NCI-H2081 (cell line): ENCODE results near the gene OPA1.

ENCODE experiments used
- DNase-seq, 2 experiments: peaks; one replicate each; lab custom pipeline; 2025; lab: John Stamatoyannopoulos, UW

OPA1 gene, protein sequence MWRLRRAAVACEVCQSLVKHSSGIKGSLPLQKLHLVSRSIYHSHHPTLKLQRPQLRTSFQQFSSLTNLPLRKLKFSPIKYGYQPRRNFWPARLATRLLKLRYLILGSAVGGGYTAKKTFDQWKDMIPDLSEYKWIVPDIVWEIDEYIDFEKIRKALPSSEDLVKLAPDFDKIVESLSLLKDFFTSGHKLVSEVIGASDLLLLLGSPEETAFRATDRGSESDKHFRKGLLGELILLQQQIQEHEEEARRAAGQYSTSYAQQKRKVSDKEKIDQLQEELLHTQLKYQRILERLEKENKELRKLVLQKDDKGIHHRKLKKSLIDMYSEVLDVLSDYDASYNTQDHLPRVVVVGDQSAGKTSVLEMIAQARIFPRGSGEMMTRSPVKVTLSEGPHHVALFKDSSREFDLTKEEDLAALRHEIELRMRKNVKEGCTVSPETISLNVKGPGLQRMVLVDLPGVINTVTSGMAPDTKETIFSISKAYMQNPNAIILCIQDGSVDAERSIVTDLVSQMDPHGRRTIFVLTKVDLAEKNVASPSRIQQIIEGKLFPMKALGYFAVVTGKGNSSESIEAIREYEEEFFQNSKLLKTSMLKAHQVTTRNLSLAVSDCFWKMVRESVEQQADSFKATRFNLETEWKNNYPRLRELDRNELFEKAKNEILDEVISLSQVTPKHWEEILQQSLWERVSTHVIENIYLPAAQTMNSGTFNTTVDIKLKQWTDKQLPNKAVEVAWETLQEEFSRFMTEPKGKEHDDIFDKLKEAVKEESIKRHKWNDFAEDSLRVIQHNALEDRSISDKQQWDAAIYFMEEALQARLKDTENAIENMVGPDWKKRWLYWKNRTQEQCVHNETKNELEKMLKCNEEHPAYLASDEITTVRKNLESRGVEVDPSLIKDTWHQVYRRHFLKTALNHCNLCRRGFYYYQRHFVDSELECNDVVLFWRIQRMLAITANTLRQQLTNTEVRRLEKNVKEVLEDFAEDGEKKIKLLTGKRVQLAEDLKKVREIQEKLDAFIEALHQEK

DNA sequence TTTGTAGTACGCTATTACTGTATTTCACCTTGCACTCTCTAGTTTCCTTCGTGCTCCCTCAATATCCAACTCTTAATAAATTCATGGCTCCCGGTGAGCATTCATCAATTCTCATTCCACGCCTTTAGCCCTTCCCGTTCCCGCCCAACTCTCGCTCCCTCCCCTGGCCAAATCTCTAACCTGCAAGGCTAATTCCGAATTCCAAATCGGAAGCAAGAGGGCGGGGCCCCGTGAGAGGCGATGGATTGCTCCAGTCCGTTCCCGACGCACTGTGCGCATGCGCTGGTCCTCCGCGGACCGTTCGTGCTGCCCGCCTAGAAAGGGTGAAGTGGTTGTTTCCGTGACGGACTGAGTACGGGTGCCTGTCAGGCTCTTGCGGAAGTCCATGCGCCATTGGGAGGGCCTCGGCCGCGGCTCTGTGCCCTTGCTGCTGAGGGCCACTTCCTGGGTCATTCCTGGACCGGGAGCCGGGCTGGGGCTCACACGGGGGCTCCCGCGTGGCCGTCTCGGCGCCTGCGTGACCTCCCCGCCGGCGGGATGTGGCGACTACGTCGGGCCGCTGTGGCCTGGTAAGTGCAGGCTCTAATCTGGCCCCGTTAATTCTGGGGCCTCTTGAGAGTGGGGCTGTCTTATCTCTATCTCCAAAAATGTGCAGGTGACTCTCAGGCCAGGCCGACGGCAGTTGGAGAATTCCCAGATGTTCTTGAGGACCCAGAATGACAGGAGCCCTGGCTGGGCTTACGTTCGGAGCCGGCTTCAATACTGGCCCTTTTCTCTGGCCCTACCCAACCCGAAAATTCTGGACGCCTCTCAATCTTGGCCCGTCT lies at the start of gene OPA1:
Gene OPA1, plus strand, starts transcription at position 368 of the 827 bp plus-strand sequence. Its CDS starts 170 bp downstream, at position 538.
- DNase-seq = peak; percentile 100

GRCh38 chr3:193544289-193544688 lies 48.7 kb upstream of the OPA1 start:
- DNase-seq = no peak

- DNase-seq = no peak
Measured at GRCh38 chr3:193545304-193545703, 47.7 kb upstream of the OPA1 start.

- DNase-seq = no peak
Measured at GRCh38 chr3:193546129-193546528, 46.9 kb upstream of the OPA1 start.

DNA sequence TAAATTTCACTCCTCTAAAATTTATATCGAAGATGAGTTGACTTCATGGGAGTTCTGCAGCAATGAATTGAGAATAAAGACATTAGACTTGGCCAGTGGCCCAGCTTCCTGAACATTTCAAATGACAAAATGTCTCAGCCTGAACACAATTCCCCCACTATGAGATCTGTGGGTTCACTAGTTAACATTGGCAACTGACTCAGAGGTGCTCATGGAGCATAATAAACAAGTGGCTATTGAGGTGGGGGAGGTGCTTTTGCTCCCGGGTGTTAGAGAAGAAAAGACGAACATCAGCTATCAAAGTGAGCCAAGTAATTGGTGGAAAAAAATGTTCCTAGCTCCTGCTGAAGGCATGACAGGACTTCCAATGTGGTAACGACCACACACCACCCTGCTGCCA lies 44.6 kb upstream of the OPA1 start:
- DNase-seq = no peak

- DNase-seq = peak in 1 of 2 experiments; percentile 34
Measured at GRCh38 chr3:193552923-193553322, 40.1 kb upstream of the OPA1 start.

DNA sequence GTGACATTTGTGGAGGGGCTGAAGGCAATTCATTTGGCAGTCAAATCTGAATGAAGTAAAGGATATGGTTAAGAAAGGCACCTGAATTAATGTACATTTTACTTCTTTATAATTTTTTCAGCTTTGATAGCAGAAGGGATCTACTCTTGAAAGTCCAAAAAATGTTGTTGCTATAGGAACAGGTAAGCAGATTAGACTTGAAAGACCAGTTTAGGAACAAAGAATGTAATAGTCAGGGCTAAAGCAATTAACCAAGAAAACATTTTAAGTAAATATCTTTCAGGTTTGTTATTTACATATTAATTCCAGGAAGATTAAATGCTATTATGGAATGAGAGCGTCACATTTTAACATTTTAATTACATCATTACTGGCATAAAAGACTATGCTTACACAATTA lies 39.4 kb upstream of the OPA1 start:
- peak in 1 of 2 experiments; percentile 24 for DNase-seq

- no peak for DNase-seq
Measured at GRCh38 chr3:193554811-193555210, 38.2 kb upstream of the OPA1 start, which contains the start of gene ATP13A4. Gene ATP13A4 (minus strand): TSS chr3:193554895. CDS start chr3:193554799, 96 bp downstream.

- DNase-seq = peak; percentile 41 to 83
Measured at GRCh38 chr3:193556841-193557240, 36.2 kb upstream of the OPA1 start.

DNA sequence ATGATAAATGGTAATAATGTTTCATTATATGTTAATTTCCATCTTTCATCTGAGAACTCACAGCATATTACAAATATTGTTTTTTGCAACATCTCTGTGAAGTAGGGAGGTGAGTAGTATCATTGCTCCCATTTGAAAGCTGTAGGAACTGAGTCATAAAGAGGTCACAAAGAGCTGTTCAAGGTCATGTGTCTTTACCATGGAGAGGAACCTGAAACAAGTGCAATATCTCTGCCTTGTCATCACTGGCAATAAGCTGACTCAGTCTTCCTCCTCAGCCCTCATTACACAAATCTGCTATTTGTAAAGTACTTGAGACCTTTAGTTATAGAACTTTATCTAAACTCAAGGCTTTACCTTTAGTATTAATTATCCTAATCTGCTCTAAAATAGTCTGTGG lies 33.9 kb upstream of the OPA1 start:
- no peak for DNase-seq

GRCh38 chr3:193560091-193560490 lies 32.9 kb upstream of the OPA1 start:
- DNase-seq = no peak

DNA sequence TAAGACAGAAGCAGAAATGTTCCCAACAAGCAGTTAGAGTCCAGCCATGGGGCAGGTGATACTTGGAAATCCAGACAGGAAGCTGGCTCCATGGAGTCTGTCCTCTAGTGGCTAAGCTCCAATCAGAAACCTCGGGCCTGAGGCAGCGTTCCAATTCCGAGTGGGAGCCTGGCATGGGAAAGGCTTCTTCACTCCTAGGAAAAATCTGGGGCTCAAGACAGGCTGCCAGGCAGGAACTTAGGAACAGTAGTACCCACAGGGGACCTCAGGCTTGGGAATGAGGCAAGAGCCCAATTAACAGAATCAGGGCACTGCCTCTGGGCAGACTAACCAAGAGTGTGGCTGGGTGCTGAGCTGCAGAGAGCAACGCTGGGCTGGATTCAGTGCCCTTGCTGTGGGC lies 32.1 kb upstream of the OPA1 start:
- DNase-seq = peak in 1 of 2 experiments; percentile 73

GRCh38 chr3:193563426-193563825 lies 29.6 kb upstream of the OPA1 start:
- no peak for DNase-seq

DNA sequence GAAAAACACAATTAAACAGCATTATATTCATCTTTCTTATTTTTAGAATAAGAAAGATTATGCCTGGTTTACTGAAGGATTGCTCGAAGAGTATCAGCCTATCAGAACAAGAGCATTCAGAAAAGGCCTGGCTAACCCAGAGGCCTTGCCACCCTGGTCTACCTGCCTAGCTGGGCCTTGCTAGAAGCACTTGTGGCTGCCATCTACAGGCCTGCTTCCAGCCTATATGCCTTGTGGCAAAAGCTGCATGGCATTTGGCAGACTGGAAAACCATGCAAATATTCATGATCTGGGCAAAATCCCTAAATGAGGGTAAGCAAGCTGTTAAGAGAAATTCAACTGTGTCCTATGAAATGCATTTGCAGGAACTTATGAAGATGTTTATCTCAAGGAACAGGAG lies 29.0 kb upstream of the OPA1 start:
- DNase-seq = peak; percentile 47 to 69

GRCh38 chr3:193569119-193569518 lies 23.9 kb upstream of the OPA1 start:
- no peak for DNase-seq

DNA sequence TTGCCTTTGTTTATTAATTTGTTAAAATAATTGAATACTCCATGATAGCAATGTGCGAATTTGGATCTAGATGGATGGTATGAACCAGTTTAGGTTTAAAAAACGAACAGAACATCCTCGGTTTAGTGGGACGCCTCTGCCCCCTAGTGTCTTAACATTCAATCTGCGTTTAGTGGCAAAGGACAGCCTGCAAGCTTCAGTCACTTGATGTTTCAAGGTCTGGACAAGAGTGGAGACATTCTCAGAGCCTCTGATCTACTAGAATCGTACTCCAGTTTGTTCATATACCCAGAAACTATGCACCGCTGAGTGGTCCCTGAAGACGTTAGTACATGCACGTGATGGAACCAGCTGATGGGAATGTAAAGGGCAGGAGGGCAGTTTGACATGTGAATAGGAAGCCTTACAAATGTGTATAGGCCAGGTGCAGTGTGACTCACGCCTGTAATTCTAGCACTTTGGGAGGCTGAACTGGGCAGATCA lies 20.5 kb upstream of the OPA1 start:
- DNase-seq = peak; percentile 82 to 84

GRCh38 chr3:193573403-193574191 lies 19.4 kb upstream of the OPA1 start:
- no peak for DNase-seq

GRCh38 chr3:193574488-193575070 lies 18.4 kb upstream of the OPA1 start:
- no peak for DNase-seq

DNA sequence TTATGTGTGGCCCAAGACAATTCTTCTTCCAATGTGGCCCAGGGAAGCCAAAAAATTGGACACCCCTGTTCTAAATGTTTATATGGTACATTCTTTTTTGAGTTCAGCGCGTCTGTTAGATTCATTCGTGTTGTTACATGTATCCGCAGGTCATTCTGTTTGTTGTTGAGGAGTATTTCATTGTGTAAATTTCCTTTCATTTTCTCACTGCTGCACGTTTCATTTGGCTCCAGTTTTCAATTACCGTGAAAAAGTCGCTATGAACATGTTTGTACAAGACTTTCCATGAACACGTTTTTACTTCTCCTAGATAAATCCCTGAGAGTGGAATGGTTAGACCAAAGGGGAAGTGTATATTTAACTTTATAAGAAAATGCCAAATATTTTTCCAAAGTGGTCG lies 7.5 kb upstream of the OPA1 start:
- DNase-seq = no peak

DNA sequence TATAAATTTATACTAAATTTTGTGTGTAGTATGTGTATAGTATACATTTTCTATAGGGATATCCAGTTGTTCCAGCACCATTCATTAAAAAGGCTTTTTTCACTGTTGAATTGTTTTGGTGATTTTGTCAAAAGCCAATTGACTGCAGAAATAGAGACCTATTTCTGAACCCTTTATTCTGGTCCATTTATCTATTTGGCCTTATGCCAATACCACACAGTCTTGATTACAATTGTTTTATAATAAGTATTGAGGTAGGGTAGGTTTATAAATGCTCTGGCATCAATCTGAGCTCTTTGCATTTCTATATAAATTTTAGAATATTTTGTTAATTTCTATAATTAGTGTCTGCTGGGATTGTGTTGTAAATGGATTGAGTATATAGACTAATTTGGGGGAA lies 6.5 kb upstream of the OPA1 start:
- DNase-seq = no peak
